ENCODE measurements around the gene PGM2. TPM values are rescaled to one million over a fixed set of nuclear protein-coding genes. Genes with fewer than 3 reads are reported as not detected.

Gene PGM2
- total RNA-seq, 1 donor from 2014 or later: 11.5 TPM

DNA sequence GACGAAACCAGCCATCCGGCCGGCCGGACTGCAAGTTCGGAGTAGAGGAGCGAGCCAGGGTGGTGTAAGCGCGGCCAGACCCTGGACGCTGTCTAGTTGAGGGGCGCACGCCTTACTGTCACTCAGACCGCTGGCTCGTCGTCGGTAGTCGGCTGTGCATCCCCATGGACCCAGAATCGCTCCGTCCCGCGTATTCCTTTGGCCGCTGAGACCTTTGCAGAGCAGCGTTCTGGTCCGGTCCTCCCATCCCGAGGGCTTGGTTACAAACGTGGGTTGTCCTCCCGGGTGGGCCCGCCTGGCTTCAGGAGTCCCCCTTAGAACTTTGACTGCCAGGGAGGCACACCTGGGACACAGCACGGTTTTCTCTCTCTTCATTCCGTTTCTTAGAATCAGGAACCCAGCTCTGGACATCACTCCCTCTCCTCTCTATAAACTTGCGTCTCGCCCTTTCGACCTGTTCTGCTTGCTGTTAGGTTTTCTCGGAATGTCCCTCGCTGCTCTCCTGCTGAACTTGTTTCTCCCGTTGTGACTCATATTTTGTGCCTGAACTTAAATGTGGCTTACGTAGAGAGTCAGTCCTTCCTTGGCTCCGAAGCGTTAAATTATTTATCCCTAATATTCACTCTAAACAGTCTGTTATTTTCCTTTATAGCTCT lies 672 bp downstream of the PGM2 start:
- Histone ChIP-seq H3K27me3 (ENCODE audit: low read depth) (no peaks in the 10 kb centered on the region), H3K36me3 (peaks cover 25% of the 10 kb centered on the region), H3K4me3 (peak overlapping the region; percentile 91), H3K4me1 (peaks cover 68% of the 10 kb centered on the region), H3K27ac (replicated peaks) (peak overlapping the region; percentile 92), H3K9me3 (replicated peaks) (no peaks in the 10 kb centered on the region)
- no peak for TF ChIP-seq CTCF (IDR thresholded peaks at IDR 0.05; ENCODE audit: borderline replicate concordance)
- intact Hi-C loops (cut with micrococcal nuclease): loop anchor here (10.0 kb wide), 1 partner anchor 58 kb away; no protein-coding TSS in a partner anchor
- no peak for DNase-seq

- Histone ChIP-seq H3K4me1 (peaks cover 64% of the 10 kb centered on the region), H3K27ac (replicated peaks) (peak overlapping the region; percentile 92), H3K9me3 (replicated peaks) (no peaks in the 10 kb centered on the region), H3K36me3 (peaks cover 32% of the 10 kb centered on the region), H3K27me3 (ENCODE audit: low read depth) (no peaks in the 10 kb centered on the region), H3K4me3 (peak overlapping the region; percentile 91)
- DNase-seq: no peak
- intact Hi-C loops (cut with micrococcal nuclease): loop anchor here (10.0 kb wide), 1 partner anchor 57 kb away; no protein-coding TSS in a partner anchor
- TF ChIP-seq CTCF (IDR thresholded peaks at IDR 0.05; ENCODE audit: borderline replicate concordance): no peak
Observed at GRCh38 chr4:37827802-37828321, 1.4 kb downstream of the PGM2 start.

GRCh38 chr4:37828843-37829242 lies 2.4 kb downstream of the PGM2 start:
- Histone ChIP-seq H3K4me3 (no peak overlapping the region), H3K4me1 (peaks cover 54% of the 10 kb centered on the region), H3K27ac (replicated peaks) (no peak overlapping the region), H3K36me3 (peaks cover 42% of the 10 kb centered on the region), H3K27me3 (ENCODE audit: low read depth) (no peaks in the 10 kb centered on the region), H3K9me3 (replicated peaks) (no peaks in the 10 kb centered on the region)
- TF ChIP-seq CTCF (IDR thresholded peaks at IDR 0.05; ENCODE audit: borderline replicate concordance): no peak
- no peak for DNase-seq
- intact Hi-C loops (cut with micrococcal nuclease): loop anchor here (10.0 kb wide), 1 partner anchor 56 kb away; no protein-coding TSS in a partner anchor

GRCh38 chr4:37830640-37831039 lies 4.2 kb downstream of the PGM2 start:
- no peak for TF ChIP-seq CTCF (IDR thresholded peaks at IDR 0.05; ENCODE audit: borderline replicate concordance)
- Histone ChIP-seq H3K4me3 (no peak overlapping the region), H3K4me1 (peaks cover 44% of the 10 kb centered on the region), H3K9me3 (replicated peaks) (no peaks in the 10 kb centered on the region), H3K27ac (replicated peaks) (no peak overlapping the region), H3K36me3 (peaks cover 60% of the 10 kb centered on the region), H3K27me3 (ENCODE audit: low read depth) (no peaks in the 10 kb centered on the region)
- intact Hi-C loops (cut with micrococcal nuclease): no loop called here
- DNase-seq: no peak

GRCh38 chr4:37835031-37835430 lies 8.5 kb downstream of the PGM2 start:
- H3K4me1 ChIP-seq: peaks cover 36% of the 10 kb centered on the region
- DNase-seq: no peak
- no peak overlapping the region for H3K4me3 ChIP-seq
- H3K27me3 ChIP-seq (ENCODE audit: low read depth): no peaks in the 10 kb centered on the region
- peaks cover 88% of the 10 kb centered on the region for H3K36me3 ChIP-seq
- no peak overlapping the region for H3K27ac ChIP-seq (replicated peaks)
- no peaks in the 10 kb centered on the region for H3K9me3 ChIP-seq (replicated peaks)
- no peak for TF ChIP-seq CTCF (IDR thresholded peaks at IDR 0.05; ENCODE audit: borderline replicate concordance)
- intact Hi-C loops (cut with micrococcal nuclease): no loop called here
